ENCODE data around the gene TBC1D1.

DNA sequence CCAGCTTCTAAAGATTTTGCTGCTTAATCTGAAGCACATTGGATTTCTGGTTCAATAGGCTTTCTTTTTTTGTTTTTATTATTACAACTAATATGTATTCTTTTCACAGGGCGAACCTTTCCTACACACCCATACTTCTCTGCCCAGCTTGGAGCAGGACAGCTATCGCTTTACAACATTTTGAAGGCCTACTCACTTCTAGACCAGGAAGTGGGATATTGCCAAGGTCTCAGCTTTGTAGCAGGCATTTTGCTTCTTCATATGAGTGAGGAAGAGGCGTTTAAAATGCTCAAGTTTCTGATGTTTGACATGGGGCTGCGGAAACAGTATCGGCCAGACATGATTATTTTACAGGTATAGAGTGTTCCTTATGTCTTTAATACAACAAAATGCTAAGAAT is 224.7 kb downstream of the TBC1D1 start:
- TF ChIP-seq, protein P1, sequence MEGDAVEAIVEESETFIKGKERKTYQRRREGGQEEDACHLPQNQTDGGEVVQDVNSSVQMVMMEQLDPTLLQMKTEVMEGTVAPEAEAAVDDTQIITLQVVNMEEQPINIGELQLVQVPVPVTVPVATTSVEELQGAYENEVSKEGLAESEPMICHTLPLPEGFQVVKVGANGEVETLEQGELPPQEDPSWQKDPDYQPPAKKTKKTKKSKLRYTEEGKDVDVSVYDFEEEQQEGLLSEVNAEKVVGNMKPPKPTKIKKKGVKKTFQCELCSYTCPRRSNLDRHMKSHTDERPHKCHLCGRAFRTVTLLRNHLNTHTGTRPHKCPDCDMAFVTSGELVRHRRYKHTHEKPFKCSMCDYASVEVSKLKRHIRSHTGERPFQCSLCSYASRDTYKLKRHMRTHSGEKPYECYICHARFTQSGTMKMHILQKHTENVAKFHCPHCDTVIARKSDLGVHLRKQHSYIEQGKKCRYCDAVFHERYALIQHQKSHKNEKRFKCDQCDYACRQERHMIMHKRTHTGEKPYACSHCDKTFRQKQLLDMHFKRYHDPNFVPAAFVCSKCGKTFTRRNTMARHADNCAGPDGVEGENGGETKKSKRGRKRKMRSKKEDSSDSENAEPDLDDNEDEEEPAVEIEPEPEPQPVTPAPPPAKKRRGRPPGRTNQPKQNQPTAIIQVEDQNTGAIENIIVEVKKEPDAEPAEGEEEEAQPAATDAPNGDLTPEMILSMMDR (IDR thresholded peaks at IDR 0.05 in 8 of 11, conservative IDR thresholded peaks at IDR 0.05 in 3 of 11): no peak
- TF ChIP-seq POLR2A (IDR thresholded peaks at IDR 0.05): no peak

Data from spleen (tissue), 7 donors.